WTC11 (cell line): Measurements from ENCODE around the gene TMEM108.

Experiments used
- TCF7 ChIP-seq: sonication (generic); formaldehyde crosslinking; IDR thresholded peaks from 2 replicates; pipeline ENCODE4 v1.8.0; 2022; ENCODE audit warnings: mild to moderate bottlenecking, low read depth, missing genetic modification reagents, moderate library complexity
- ZNF232 ChIP-seq: sonication (generic); formaldehyde crosslinking; IDR thresholded peaks from 2 replicates; pipeline ENCODE4 v1.8.0; 2022; ENCODE audit warnings: mild to moderate bottlenecking, missing genetic modification reagents
- TF ChIP-seq, protein P1 (sequence below): fragments of 200-600 bp; IDR thresholded peaks from 2 replicates; pipeline ENCODE4 v1.8.0; 2022; ENCODE audit warnings: antibody characterized with exemption

DNA sequence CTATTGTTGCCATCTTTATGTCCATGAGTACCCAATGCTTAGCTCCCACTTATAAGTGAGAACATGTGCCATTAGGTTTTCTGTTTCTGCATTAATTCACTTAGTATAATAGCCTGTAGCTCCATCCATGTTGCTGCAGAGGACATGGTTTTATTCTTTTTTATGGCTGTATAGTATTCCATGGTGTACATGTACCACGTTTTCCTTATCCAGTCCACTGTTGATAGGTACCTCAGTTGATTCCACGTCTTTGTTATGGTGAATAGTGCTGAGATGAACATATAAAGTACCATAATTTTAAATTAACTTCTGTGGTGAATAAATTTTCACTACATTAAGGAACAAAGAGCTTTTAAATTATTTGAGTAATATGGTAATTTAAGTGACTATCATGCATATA, 211.3 kb downstream of the TMEM108 start:
- TF ChIP-seq TCF7, result no peak
- TF ChIP-seq, protein P1, sequence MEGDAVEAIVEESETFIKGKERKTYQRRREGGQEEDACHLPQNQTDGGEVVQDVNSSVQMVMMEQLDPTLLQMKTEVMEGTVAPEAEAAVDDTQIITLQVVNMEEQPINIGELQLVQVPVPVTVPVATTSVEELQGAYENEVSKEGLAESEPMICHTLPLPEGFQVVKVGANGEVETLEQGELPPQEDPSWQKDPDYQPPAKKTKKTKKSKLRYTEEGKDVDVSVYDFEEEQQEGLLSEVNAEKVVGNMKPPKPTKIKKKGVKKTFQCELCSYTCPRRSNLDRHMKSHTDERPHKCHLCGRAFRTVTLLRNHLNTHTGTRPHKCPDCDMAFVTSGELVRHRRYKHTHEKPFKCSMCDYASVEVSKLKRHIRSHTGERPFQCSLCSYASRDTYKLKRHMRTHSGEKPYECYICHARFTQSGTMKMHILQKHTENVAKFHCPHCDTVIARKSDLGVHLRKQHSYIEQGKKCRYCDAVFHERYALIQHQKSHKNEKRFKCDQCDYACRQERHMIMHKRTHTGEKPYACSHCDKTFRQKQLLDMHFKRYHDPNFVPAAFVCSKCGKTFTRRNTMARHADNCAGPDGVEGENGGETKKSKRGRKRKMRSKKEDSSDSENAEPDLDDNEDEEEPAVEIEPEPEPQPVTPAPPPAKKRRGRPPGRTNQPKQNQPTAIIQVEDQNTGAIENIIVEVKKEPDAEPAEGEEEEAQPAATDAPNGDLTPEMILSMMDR, result no peak
- TF ChIP-seq ZNF232 (CRISPR knock-in tag), result no peak
